ENCODE data around the gene SHC2.

Gene SHC2

DNA sequence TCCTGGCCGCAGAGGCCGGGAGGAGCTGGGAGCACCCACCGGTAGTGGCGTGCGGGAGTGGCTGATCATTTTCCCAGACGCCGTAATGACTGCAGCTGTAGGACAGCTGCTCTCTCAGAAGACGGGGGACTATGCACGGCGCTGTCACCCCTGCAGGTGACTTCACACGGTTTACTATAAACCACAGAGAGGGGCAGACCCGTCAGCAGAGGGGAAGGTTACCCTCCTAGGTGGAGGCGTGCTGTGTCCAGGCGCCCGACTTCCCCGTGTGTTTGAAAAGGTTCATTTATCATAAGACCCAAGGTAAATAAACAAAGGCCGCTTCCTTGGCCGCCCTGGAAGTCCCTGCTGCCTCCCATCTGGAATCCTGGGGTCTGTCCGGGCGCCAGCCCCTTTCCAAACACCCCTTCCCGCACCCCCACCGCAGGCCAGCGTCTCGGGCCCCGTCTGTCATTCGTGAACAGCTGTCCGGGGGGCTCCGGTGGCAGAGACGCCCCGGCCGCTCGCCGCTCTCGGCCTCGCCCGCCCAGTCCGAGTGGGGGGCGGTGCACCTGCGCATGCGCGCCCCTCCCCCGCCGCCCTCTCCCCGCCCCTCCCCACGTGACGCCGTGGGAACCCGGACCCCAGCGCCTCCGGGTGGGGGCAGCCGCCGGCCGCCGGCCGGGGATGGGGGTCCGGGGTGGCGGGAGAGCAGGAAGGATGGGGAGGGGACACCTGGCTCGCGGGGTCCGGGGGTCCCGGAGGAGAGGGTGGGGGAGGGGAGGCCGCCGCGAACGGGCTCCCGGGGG is 915 bp downstream of the SHC2 start:
- Mint-ChIP-seq H3K27ac (peak overlapping the region; percentile 92 to 97 (median 97)), H3K9me3 (no peaks in the 10 kb centered on the region), H3K4me1 (peaks cover 9% of the 10 kb centered on the region), H3K27me3 (ENCODE audit: low read depth) (peaks cover 11% of the 10 kb centered on the region), H3K4me3 (peak overlapping the region; percentile 90 to 97 (median 97)), H3K36me3 (ENCODE audit: low read depth) (peaks cover 18% of the 10 kb centered on the region)
- TF ChIP-seq, protein P1, sequence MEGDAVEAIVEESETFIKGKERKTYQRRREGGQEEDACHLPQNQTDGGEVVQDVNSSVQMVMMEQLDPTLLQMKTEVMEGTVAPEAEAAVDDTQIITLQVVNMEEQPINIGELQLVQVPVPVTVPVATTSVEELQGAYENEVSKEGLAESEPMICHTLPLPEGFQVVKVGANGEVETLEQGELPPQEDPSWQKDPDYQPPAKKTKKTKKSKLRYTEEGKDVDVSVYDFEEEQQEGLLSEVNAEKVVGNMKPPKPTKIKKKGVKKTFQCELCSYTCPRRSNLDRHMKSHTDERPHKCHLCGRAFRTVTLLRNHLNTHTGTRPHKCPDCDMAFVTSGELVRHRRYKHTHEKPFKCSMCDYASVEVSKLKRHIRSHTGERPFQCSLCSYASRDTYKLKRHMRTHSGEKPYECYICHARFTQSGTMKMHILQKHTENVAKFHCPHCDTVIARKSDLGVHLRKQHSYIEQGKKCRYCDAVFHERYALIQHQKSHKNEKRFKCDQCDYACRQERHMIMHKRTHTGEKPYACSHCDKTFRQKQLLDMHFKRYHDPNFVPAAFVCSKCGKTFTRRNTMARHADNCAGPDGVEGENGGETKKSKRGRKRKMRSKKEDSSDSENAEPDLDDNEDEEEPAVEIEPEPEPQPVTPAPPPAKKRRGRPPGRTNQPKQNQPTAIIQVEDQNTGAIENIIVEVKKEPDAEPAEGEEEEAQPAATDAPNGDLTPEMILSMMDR (IDR thresholded peaks at IDR 0.05; ENCODE audit: unreplicated experiment in 3 of 3): no peak

DNA sequence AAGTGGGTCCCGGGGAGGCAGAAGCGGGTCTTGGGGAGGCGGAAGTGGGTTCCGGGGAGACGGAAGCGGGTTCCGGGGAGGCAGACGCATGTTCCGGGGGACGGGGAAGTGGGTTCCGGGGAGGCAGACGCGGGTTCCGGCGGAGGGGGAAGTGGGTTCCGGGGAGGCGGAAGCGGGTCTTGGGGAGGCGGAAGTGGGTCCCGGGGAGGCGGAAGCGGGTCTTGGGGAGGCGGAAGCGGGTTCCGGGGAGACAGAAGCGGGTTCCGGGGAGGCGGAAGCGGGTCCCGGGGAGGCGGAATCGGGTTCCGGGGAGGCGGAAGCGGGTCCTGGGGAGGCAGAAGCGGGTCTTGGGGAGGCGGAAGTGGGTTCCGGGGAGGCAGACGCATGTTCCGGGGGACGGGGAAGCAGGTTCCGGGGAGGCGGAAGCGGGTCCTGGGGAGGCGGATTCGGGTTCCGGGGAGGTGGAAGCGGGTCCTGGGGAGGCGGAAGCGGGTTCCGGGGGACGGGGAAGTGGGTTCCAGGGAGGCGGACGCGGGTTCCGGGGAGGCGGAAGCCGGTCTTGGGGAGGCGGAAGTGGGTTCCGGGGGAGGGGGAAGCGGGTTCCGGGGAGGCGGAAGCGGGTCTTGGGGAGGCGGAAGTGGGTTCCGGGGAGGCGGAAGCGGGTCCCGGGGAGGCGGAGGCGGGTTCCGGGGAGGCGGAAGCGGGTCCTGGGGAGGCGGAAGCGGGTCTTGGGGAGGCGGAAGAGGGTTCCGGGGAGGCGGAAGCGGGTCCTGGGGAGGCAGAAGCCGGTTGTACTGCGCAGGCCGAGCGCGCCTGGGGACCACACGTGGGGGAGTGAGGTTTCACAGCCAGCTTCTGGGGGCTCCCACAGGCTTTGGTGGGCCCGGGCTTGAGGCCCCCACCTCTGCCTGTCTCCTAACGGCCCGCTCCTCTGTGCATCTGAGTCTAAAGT is 2.5 kb downstream of the SHC2 start:
- Mint-ChIP-seq H3K27ac (no peak overlapping the region), H3K4me3 (no peak overlapping the region), H3K4me1 (peaks cover 9% of the 10 kb centered on the region), H3K27me3 (ENCODE audit: low read depth) (peaks cover 11% of the 10 kb centered on the region), H3K36me3 (ENCODE audit: low read depth) (peaks cover 27% of the 10 kb centered on the region), H3K9me3 (no peaks in the 10 kb centered on the region)
- TF ChIP-seq, protein P1 (IDR thresholded peaks at IDR 0.05; ENCODE audit: unreplicated experiment in 3 of 3): no peak

DNA sequence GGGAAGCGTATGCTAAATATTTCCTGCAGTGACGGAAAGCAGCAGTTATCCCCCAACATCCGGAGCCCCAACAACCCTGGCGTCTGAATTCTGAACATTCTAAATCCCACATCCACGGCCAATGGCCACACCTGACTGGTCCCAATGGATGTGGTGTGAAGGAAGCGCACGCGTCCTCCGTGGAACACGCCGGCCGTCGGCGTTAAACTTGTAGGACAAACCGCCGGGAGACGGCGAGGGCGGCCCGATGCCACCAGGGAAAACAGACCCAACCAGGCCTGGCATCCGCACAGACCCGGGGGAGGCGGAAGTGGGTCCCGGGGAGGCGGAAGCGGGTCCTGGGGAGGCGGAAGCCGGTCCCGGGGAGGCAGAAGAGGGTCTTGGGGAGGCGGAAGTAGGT is 3.2 kb downstream of the SHC2 start:
- Mint-ChIP-seq H3K9me3 (no peaks in the 10 kb centered on the region), H3K36me3 (ENCODE audit: low read depth) (peaks cover 31% of the 10 kb centered on the region)

DNA sequence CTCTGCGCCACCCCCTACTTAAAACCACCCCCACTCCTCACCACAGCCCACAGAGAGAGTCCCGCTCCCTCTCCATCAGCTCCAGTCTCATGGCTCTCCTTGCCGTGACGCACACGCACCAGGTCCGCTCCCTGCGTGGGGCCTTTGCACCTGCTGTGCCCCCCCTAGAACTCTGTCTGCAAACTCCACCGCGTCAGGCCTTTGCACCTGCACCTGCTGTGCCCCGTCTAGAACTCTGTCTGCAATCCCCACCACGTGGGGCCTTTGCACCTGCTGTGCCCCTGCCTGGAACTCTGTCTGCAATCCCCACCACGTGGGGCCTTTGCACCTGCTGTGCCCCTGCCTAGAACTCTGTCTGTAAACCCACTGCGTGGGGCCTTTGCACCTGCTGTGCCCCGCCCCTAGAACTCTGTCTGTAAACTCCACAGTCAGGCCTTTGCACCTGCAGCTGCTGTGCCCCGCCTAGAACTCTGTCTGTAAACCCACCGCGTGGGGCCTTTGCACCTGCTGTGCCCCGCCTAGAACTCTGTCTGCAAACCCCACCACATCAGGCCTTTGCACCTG is 4.2 kb downstream of the SHC2 start:
- peak overlapping the region in 1 of 3 experiments; percentile 60 for H3K4me3 Mint-ChIP-seq

More for the DNA sequence above, 3.2 kb downstream of the SHC2 start:
- peaks cover 9% of the 10 kb centered on the region for H3K4me1 Mint-ChIP-seq
- H3K27ac Mint-ChIP-seq: no peak overlapping the region
- TF ChIP-seq, protein P1 (IDR thresholded peaks at IDR 0.05; ENCODE audit: unreplicated experiment in 3 of 3): no peak
- peak overlapping the region in 2 of 3 experiments; percentile 26 to 55 for H3K4me3 Mint-ChIP-seq
- peaks cover 9% of the 10 kb centered on the region for H3K27me3 Mint-ChIP-seq (ENCODE audit: low read depth)

DNA sequence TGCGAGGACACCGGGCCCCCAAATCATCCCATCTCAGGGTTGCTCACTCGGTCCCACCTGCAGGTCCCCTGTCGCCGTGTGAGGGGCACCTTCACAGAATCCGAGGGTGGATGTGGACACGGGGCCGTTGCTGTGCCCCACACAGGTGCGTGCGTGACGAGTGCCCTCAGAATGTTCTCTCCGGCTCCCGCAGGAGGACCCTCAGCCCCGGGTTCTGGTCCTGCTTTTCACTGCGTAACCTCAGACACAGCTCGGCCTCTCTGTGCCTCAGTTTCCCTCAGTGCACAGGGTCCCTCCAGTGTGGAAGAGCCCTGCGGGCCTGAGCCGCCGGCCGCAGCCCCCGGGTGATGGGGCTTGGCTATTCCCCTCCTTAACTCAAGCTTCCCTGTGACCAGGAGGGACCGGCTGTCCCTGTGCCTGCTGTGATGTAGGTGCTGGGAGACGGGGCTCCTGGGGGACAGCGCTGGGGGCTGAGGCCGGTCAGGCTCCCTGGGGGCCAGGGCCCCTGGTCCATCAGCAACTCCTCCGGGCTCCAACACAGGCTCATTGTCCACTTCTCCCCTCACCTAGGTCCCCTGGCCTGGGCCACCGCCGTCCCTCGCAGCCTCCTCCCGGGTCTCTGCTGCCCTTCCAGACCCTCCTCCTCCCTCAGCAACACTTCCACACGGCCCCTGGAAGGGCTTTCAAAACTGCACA is 4.8 kb downstream of the SHC2 start:
- Mint-ChIP-seq H3K36me3 (ENCODE audit: low read depth) (peaks cover 43% of the 10 kb centered on the region), H3K9me3 (no peaks in the 10 kb centered on the region), H3K4me3 (peak overlapping the region in 1 of 3 experiments; percentile 60), H3K4me1 (peaks cover 9% of the 10 kb centered on the region), H3K27me3 (ENCODE audit: low read depth) (peaks cover 5% of the 10 kb centered on the region), H3K27ac (no peak overlapping the region)
- TF ChIP-seq, protein P1 (IDR thresholded peaks at IDR 0.05; ENCODE audit: unreplicated experiment in 3 of 3): no peak

More for the DNA sequence above, 4.2 kb downstream of the SHC2 start:
- peaks cover 9% of the 10 kb centered on the region for H3K4me1 Mint-ChIP-seq
- H3K36me3 Mint-ChIP-seq (ENCODE audit: low read depth): peaks cover 39% of the 10 kb centered on the region
- no peak overlapping the region for H3K27ac Mint-ChIP-seq
- TF ChIP-seq, protein P1 (IDR thresholded peaks at IDR 0.05; ENCODE audit: unreplicated experiment in 3 of 3): no peak
- no peaks in the 10 kb centered on the region for H3K9me3 Mint-ChIP-seq
- peaks cover 5% of the 10 kb centered on the region for H3K27me3 Mint-ChIP-seq (ENCODE audit: low read depth)

Measured in nephron (organoid).